GM19238 (cell line): Measurements from ENCODE around the gene PACSIN3.
"Not testable (repeated sequence)": the region's sequence is repeated elsewhere in the genome, so short reads cannot be mapped to it uniquely, and the experiment has no call there.

Experiments
- DNase-seq: peaks from one replicate; pipeline ENCODE4 v3.0.0; 2011; ENCODE audit warnings: low spot score; ENCODE audit not compliant: insufficient read length

PACSIN3 gene

GRCh38 chr11:47186076-47186699 is at the start of gene PACSIN3:
TSS of gene PACSIN3 (minus strand) at chr11:47186434. CDS start at chr11:47182727, 3,707 bp downstream.
- peak; percentile 64 for DNase-seq

- DNase-seq = no peak
These were observed 48.9 kb upstream of the PACSIN3 start for GRCh38 chr11:47235163-47235562.

- DNase-seq = no peak
These were observed 48.5 kb upstream of the PACSIN3 start for GRCh38 chr11:47234669-47235100.

- no peak for DNase-seq
These were observed 47.9 kb upstream of the PACSIN3 start for GRCh38 chr11:47233989-47234668.

- no peak for DNase-seq
These were observed 46.8 kb upstream of the PACSIN3 start for GRCh38 chr11:47233051-47233450.

- no peak for DNase-seq
These were observed 42.9 kb upstream of the PACSIN3 start for GRCh38 chr11:47229161-47229560.

- DNase-seq = no peak
These were observed 39.5 kb upstream of the PACSIN3 start for GRCh38 chr11:47225552-47226400.

GRCh38 chr11:47222696-47223095 is 36.5 kb upstream of the PACSIN3 start:
- DNase-seq = no peak

- no peak for DNase-seq
These were observed 34.2 kb upstream of the PACSIN3 start for GRCh38 chr11:47220401-47220821.

GRCh38 chr11:47216121-47216798 is 30.0 kb upstream of the PACSIN3 start:
- DNase-seq = peak; percentile 18

GRCh38 chr11:47215366-47215910 is 29.2 kb upstream of the PACSIN3 start:
- no peak for DNase-seq

GRCh38 chr11:47213950-47214565 is 27.8 kb upstream of the PACSIN3 start:
- DNase-seq = peak; percentile 67

GRCh38 chr11:47212938-47213337 is 26.7 kb upstream of the PACSIN3 start:
- DNase-seq = no peak

GRCh38 chr11:47208628-47209027 is 22.4 kb upstream of the PACSIN3 start:
- no peak for DNase-seq

- not testable (repeated sequence) for DNase-seq
These were observed 21.8 kb upstream of the PACSIN3 start for GRCh38 chr11:47208008-47208552.

- DNase-seq = no peak
These were observed 21.2 kb upstream of the PACSIN3 start for GRCh38 chr11:47207459-47207858.

- not testable (repeated sequence) for DNase-seq
These were observed 20.3 kb upstream of the PACSIN3 start for GRCh38 chr11:47206577-47206976.

- DNase-seq = no peak
These were observed 18.4 kb upstream of the PACSIN3 start for GRCh38 chr11:47204637-47204989.

GRCh38 chr11:47202576-47202975 is 16.3 kb upstream of the PACSIN3 start:
- DNase-seq = no peak

GRCh38 chr11:47201015-47201414 is 14.8 kb upstream of the PACSIN3 start:
- DNase-seq = no peak

GRCh38 chr11:47198161-47198560 is 11.9 kb upstream of the PACSIN3 start:
- not testable (repeated sequence) for DNase-seq
